Upper lobe of left lung (tissue), 6 donors: ENCODE measurements around the gene SMG7. TPM values are rescaled to one million over a fixed set of nuclear protein-coding genes. Genes with fewer than 3 reads are reported as not detected.
A peak's percentile ranks its signal among the peaks of the same experiment; 100 is the strongest.

ENCODE experiments used
- ATAC-seq, 2 donors: fragments of 200-7000 bp; cut with Tn5 transposase; one replicate each; pipeline ENCODE4 v1.9.1; 2022; ENCODE audit warnings: mild to moderate bottlenecking in 2 of 2, moderate library complexity in 2 of 2; ENCODE audit not compliant: low FRiP score in 2 of 2
- DNase-seq, 2 donors: peaks; one replicate each; pipeline ENCODE4 v3.0.0-alpha.2; 2019 to 2020
- H3K27ac ChIP-seq, 4 donors: fragments of 200-600 bp; sonication (generic); one replicate each; pipeline ENCODE4 v1.5.1; 2016 to 2019
- H3K27me3 ChIP-seq, 4 donors: fragments of 200-600 bp; sonication (generic); one replicate each; pipeline ENCODE4 v1.5.1; 2017 to 2019
- H3K36me3 ChIP-seq, 4 donors: fragments of 200-600 bp; sonication (generic); one replicate each; pipeline ENCODE4 v1.5.1; 2016 to 2019
- H3K4me1 ChIP-seq, 4 donors: fragments of 200-600 bp; sonication (generic); one replicate each; pipeline ENCODE4 v1.5.1; 2018 to 2019
- H3K4me3 ChIP-seq, 4 donors: fragments of 200-600 bp; sonication (generic); one replicate each; pipeline ENCODE4 v1.5.1; 2017 to 2019; ENCODE audit warnings: mild to moderate bottlenecking in 2 of 4, moderate library complexity in 1 of 4
- H3K9me3 ChIP-seq, 4 donors: fragments of 200-600 bp; sonication (generic); one replicate each; pipeline ENCODE4 v1.5.1; 2018 to 2019
- EP300 ChIP-seq, 4 donors: sonication (generic); formaldehyde crosslinking; IDR thresholded peaks; one replicate each; pipeline ENCODE4 v1.5.1; 2017; ENCODE audit warnings: antibody characterized with exemption in 4 of 4, control low read depth in 2 of 4
- POLR2A ChIP-seq, 4 donors: fragments of 450-650 bp; IDR thresholded peaks; one replicate each; pipeline ENCODE4 v1.5.1; 2016 to 2017; ENCODE audit warnings: antibody characterized with exemption in 4 of 4, mild to moderate bottlenecking in 2 of 4
- POLR2AphosphoS5 ChIP-seq, 2 donors: sonication (generic); formaldehyde crosslinking; IDR thresholded peaks; one replicate each; pipeline ENCODE4 v1.5.1; 2017; ENCODE audit warnings: antibody characterized with exemption in 2 of 2
- WGBS, 2 donors: methylation state at CpG; one replicate each; pipeline ENCODE4 v1.1.5; 2017 to 2018; 5-methylcytosine and 5-hydroxymethylcytosine counted together
- total RNA-seq, 6 donors: library from RNA; depleted of rRNA in 4 of 6; stranded (reverse); fragments of >200 nt in 4 of 6; gene quantifications; one replicate each; pipeline versions ENCODE4 v1.1.0 to v1.2.1, GENCODE V29; 2016 to 2021
- TF ChIP-seq, protein P1 (sequence below), 6 experiments: fragments of 450-650 bp in 4 of 6; fragments of 200-600 bp in 2 of 6; sonication (generic) in 2 of 6; IDR thresholded peaks; one replicate each; pipeline ENCODE4 v1.5.1; 2016 to 2019; ENCODE audit warnings: antibody characterized with exemption in 6 of 6
- donor health status: DM: no; HTN: no; CAD: no; lungs with moderate emphysema.
- donor health status: DM: no; HTN: yes; CAD: no; lungs with severe emphysema.

The SMG7 gene
- total RNA-seq, 6 donors from 2014 or later: 35.6 to 62.4 (median 50.5) TPM

DNA sequence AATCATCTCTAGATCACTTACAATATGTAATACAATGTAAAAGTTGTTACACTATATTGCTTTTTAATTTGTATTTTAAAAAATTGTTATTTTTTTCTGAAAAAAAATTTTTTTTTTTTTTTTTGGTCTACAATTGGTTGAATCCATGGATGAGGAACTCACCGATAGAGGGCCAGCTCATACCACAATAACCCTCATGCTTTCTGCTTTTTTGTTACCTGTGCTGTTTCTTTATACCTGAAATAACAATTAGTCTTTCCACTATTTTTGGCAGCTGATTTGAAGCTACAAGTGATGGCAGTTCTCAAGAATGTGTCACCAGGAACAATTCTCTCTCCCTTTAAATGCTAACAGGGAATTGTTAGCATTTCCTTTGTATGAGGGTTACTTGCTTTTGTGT lies 12.0 kb downstream of the SMG7 start:
- H3K27ac ChIP-seq: no peak overlapping the region
- H3K9me3 ChIP-seq: no peaks in the 10 kb centered on the region
- H3K27me3 ChIP-seq: no peaks in the 10 kb centered on the region
- H3K4me3 ChIP-seq: no peak overlapping the region
- WGBS, 2 donors: 57 to 87% methylated on average over 1 of the region's 1 CpG
- ATAC-seq (no peak), DNase-seq (no peak)
- no peak for TF ChIP-seq POLR2AphosphoS5 (IDR thresholded peaks at IDR 0.05)
- no peak for TF ChIP-seq POLR2A (IDR thresholded peaks at IDR 0.05)
- TF ChIP-seq EP300 (IDR thresholded peaks at IDR 0.05): no peak
- TF ChIP-seq, protein P1, sequence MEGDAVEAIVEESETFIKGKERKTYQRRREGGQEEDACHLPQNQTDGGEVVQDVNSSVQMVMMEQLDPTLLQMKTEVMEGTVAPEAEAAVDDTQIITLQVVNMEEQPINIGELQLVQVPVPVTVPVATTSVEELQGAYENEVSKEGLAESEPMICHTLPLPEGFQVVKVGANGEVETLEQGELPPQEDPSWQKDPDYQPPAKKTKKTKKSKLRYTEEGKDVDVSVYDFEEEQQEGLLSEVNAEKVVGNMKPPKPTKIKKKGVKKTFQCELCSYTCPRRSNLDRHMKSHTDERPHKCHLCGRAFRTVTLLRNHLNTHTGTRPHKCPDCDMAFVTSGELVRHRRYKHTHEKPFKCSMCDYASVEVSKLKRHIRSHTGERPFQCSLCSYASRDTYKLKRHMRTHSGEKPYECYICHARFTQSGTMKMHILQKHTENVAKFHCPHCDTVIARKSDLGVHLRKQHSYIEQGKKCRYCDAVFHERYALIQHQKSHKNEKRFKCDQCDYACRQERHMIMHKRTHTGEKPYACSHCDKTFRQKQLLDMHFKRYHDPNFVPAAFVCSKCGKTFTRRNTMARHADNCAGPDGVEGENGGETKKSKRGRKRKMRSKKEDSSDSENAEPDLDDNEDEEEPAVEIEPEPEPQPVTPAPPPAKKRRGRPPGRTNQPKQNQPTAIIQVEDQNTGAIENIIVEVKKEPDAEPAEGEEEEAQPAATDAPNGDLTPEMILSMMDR (IDR thresholded peaks at IDR 0.05): no peak
- H3K4me1 ChIP-seq: peaks cover 12 to 28% (median 22%) of the 10 kb centered on the region in 4 donors
- H3K36me3 ChIP-seq: no peaks in the 10 kb centered on the region

DNA sequence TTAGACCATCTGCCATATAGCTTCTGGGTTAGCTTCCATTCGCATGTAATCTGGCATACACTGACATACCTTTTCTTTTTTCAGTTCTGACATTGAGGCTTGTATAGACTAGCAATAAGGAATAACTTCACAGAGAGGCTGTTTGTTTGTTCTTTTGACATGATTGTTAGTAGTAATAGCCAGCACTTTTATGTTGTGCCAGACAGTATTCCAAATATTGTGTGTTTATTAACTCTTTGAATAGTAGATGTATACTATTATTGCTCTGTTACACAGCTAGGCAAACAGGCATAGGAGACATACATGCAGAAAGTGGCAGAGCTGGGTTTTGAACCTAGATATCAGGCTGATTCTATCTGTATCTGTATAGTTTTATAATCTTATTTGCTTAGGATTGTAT lies 12.6 kb downstream of the SMG7 start:
- Histone ChIP-seq H3K4me3 (no peak overlapping the region), H3K9me3 (no peaks in the 10 kb centered on the region), H3K27me3 (no peaks in the 10 kb centered on the region), H3K27ac (no peak overlapping the region), H3K4me1 (peaks cover 12 to 25% (median 22%) of the 10 kb centered on the region in 4 donors), H3K36me3 (no peaks in the 10 kb centered on the region)
- no peak for DNase-seq
- 88 to 95% methylated on average over 1 of the region's 1 CpG for WGBS, 2 donors
- ATAC-seq: no peak
- no peak for TF ChIP-seq POLR2AphosphoS5 (IDR thresholded peaks at IDR 0.05)
- TF ChIP-seq, protein P1 (IDR thresholded peaks at IDR 0.05): no peak
- TF ChIP-seq EP300 (IDR thresholded peaks at IDR 0.05): no peak
- TF ChIP-seq POLR2A (IDR thresholded peaks at IDR 0.05): no peak

DNA sequence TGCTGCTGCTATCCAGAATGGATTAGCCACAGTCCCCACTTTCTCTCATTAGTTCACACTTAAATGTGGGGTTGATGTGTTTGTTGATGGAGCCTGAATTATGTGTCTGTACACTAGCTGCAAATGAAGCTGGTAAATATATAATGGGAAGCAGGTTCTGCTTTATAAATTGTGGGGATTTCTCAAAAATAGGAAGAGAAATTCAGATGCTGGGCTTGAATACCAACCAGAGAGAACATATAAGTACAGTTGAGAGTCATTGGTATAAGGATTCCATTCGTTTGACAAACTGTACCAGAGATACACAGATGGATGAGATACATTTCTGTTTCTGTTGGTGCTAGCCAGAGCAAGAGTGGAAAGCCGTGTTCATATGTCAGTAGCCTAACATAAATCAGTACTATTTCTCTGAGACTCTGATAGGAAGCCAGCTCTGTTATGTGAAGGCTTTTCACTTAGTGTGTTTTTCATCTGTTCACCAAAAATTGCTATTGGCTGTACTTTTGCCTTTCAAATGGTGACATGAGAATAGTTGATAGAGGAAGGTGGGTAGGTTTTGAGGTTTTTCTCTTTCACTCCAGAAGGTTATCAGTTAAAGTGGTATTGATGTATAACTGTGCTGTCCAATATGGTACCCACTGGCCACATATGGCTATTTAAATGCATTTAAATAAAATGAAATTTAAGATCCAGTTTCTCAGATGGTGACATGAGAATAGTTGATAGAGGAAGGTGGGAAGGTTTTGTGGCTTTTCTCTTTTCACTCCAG lies 15.6 kb downstream of the SMG7 start:
- no peak for TF ChIP-seq POLR2AphosphoS5 (IDR thresholded peaks at IDR 0.05)
- TF ChIP-seq, protein P1 (IDR thresholded peaks at IDR 0.05): no peak
- TF ChIP-seq POLR2A (IDR thresholded peaks at IDR 0.05): no peak
- no peak for TF ChIP-seq EP300 (IDR thresholded peaks at IDR 0.05)
- H3K4me1 ChIP-seq: peaks cover 0 to 12% (median 8%) of the 10 kb centered on the region in 4 donors
- 88 to 94% methylated on average over 2 of the region's 2 CpGs for WGBS, 2 donors
- H3K4me3 ChIP-seq: no peak overlapping the region
- H3K9me3 ChIP-seq: no peaks in the 10 kb centered on the region
- H3K27ac ChIP-seq: no peak overlapping the region
- H3K27me3 ChIP-seq: no peaks in the 10 kb centered on the region
- no peak for DNase-seq
- no peaks in the 10 kb centered on the region for H3K36me3 ChIP-seq
- ATAC-seq: no peak

DNA sequence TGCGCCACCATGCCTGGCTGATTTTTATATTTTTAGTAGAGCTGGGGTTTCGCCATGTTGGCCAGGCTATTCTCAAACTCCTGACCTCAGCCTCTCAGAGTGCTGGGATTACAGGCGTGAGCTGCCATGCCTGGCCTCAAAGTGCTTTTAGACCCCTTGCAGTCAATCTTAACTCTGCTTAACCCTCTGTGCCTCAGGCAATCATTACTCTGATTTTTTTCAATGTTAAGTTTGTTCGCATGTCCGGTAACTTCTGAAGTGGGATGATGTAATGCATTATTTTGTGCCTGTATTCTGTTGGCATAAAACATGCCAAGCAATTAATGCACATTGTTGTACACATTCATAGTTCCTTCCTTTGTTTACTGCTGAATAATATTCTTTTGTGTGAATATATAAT lies 18.6 kb downstream of the SMG7 start:
- no peaks in the 10 kb centered on the region for H3K27me3 ChIP-seq
- no peaks in the 10 kb centered on the region for H3K36me3 ChIP-seq
- no peaks in the 10 kb centered on the region for H3K9me3 ChIP-seq
- TF ChIP-seq POLR2AphosphoS5 (IDR thresholded peaks at IDR 0.05): no peak
- TF ChIP-seq POLR2A (IDR thresholded peaks at IDR 0.05): no peak
- TF ChIP-seq, protein P1 (IDR thresholded peaks at IDR 0.05): no peak
- TF ChIP-seq EP300 (IDR thresholded peaks at IDR 0.05): no peak
- H3K4me1 ChIP-seq: peaks cover 0 to 22% (median 11%) of the 10 kb centered on the region in 4 donors
- no peak overlapping the region for H3K4me3 ChIP-seq
- H3K27ac ChIP-seq: peak overlapping the region in 1 of 4 donors; percentile 2
- 66 to 67% methylated on average over 5 of the region's 5 CpGs for WGBS, 2 donors
- ATAC-seq (no peak), DNase-seq (no peak)
